Small intestine (tissue), 7 donors: ENCODE data around the gene HMX3. TPM values are rescaled to one million over a fixed set of nuclear protein-coding genes. Genes with fewer than 3 reads are reported as not detected.
"Not testable (repeated sequence)": the region's sequence is repeated elsewhere in the genome, so short reads cannot be mapped to it uniquely, and the experiment has no call there.

Experiments used
- DNase-seq, 2 donors: peaks; one replicate each; pipeline versions ENCODE4 v3.0.0 to v3.0.0-alpha.2; 2013
- FAIRE-seq: peaks from 2 replicates; lab custom pipeline; 2012; peaks lifted over from hg19 to GRCh38; lab: Jason Lieb, UNC
- H3K27ac ChIP-seq, 3 donors: one replicate each; pipeline ENCODE4 v1.5.1; 2013; ENCODE audit warnings: low read length in 2 of 3, mild to moderate bottlenecking in 2 of 3, control low read depth in 1 of 3, inconsistent platforms in 1 of 3, low read depth in 1 of 3, moderate library complexity in 1 of 3
- H3K27me3 ChIP-seq, 3 donors: one replicate each; pipeline ENCODE4 v1.6.1; 2013; ENCODE audit warnings: low read length in 3 of 3, inconsistent platforms in 1 of 3; ENCODE audit not compliant: control insufficient read depth in 3 of 3, insufficient read depth in 3 of 3
- H3K36me3 ChIP-seq, 3 donors: one replicate each; pipeline ENCODE4 v1.6.1; 2013; ENCODE audit warnings: low read length in 3 of 3, inconsistent platforms in 1 of 3, low read depth in 1 of 3, mild to moderate bottlenecking in 1 of 3, moderate library complexity in 1 of 3; ENCODE audit not compliant: control insufficient read depth in 3 of 3, insufficient read depth in 2 of 3
- H3K4me1 ChIP-seq, 3 donors: one replicate each; pipeline ENCODE4 v1.6.1; 2013; ENCODE audit warnings: low read length in 2 of 3, inconsistent platforms in 1 of 3, low read depth in 1 of 3, mild to moderate bottlenecking in 1 of 3, moderate library complexity in 1 of 3; ENCODE audit not compliant: control insufficient read depth in 3 of 3, insufficient read depth in 2 of 3
- H3K4me3 ChIP-seq, 3 donors: one replicate each; pipeline ENCODE4 v1.5.1; 2013; ENCODE audit warnings: low read length in 3 of 3, control low read depth in 1 of 3, inconsistent platforms in 1 of 3, low read depth in 1 of 3, mild to moderate bottlenecking in 1 of 3, moderate library complexity in 1 of 3
- H3K9me3 ChIP-seq, 2 donors: one replicate each; pipeline ENCODE4 v1.6.1; 2013; ENCODE audit warnings: low read depth in 1 of 2, low read length in 1 of 2; ENCODE audit not compliant: control insufficient read depth in 2 of 2, insufficient read depth in 1 of 2
- WGBS, 3 donors: extraction: QIAGEN DNeasy Blood & Tissue Kit; methylation state at CpG; one replicate each; pipeline ENCODE4 v1.1.7; 2013; 5-methylcytosine and 5-hydroxymethylcytosine counted together
- polyA plus RNA-seq, 4 donors: library from polyadenylated mRNA; stranded (reverse) in 3 of 4; unstranded in 1 of 4; fragments of 200-250 nt in 3 of 4; fragments of 120-200 nt in 1 of 4; gene quantifications; one replicate each; pipeline versions ENCODE4 v1.2.1 to v1.2.3, GENCODE V29; 2013
- donor health status: healthy with polysubstance abuse.
- donor health status: control.
- donor health status: control.
- donor health status: Bipolar disorder and iron deficiency.
- donor health status: healthy.

HMX3 gene
- polyA plus RNA-seq, 4 donors: 0.31 to 0.51 TPM; not detected in 2

DNA sequence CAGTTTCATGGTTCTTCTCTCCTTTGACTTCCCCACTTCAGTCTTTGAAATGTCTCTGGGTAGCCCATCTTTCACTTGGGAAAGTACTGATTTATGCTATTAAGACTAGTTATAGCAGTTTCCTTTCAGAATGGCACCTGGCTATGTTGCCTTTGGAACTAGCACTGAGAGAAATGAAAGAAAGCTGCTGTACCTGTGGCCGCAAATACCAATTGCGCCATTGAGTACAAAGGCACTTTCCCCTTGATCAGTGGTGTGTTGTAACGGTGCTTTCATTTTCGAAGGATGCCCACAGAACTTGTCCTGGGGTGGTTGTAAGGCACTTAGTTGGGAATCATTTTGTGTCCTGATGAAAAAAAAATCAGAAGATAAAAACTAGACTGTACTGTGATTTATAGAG, 35.2 kb downstream of the HMX3 start:
- DNase-seq: no peak
- Histone ChIP-seq H3K4me1 (no peaks in the 10 kb centered on the region), H3K9me3 (no peaks in the 10 kb centered on the region), H3K27ac (no peak overlapping the region), H3K4me3 (no peak overlapping the region), H3K27me3 (no peaks in the 10 kb centered on the region), H3K36me3 (peaks cover 3 to 17% (median 3%) of the 10 kb centered on the region in 3 donors)
- WGBS, 3 donors: 97 to 98% (median 98%) methylated on average over 4 of the region's 4 CpGs
- no peak for FAIRE-seq

GRCh38 chr10:123171616-123172015, 35.8 kb downstream of the HMX3 start:
- FAIRE-seq, H3K27ac ChIP-seq, H3K4me1 ChIP-seq, H3K27me3 ChIP-seq, DNase-seq, H3K9me3 ChIP-seq, H3K4me3 ChIP-seq: not testable (repeated sequence)
- peaks cover 3 to 17% (median 3%) of the 10 kb centered on the region in 3 donors for H3K36me3 ChIP-seq
- 95 to 97% (median 96%) methylated on average over 10 of the region's 10 CpGs for WGBS, 3 donors

GRCh38 chr10:123175389-123176387, 39.9 kb downstream of the HMX3 start:
- 84 to 87% (median 85%) methylated on average over 9 of the region's 9 CpGs for WGBS, 3 donors
- no peak for FAIRE-seq
- no peaks in the 10 kb centered on the region for H3K36me3 ChIP-seq

GRCh38 chr10:123178390-123178789, 42.6 kb downstream of the HMX3 start:
- not testable (repeated sequence) for H3K4me1 ChIP-seq, H3K36me3 ChIP-seq, DNase-seq, H3K27me3 ChIP-seq, FAIRE-seq, H3K9me3 ChIP-seq, H3K27ac ChIP-seq, H3K4me3 ChIP-seq
- WGBS, 3 donors: 92 to 99% (median 97%) methylated on average over 4 of the region's 4 CpGs

More at GRCh38 chr10:123175389-123176387, 39.9 kb downstream of the HMX3 start:
- DNase-seq: no peak
- Histone ChIP-seq H3K27me3 (no peaks in the 10 kb centered on the region), H3K4me1 (no peaks in the 10 kb centered on the region), H3K4me3 (no peak overlapping the region), H3K27ac (no peak overlapping the region), H3K9me3 (no peaks in the 10 kb centered on the region)

GRCh38 chr10:123180101-123181090, 44.6 kb downstream of the HMX3 start:
- H3K4me1 ChIP-seq: no peaks in the 10 kb centered on the region
- no peak overlapping the region for H3K4me3 ChIP-seq
- H3K27me3 ChIP-seq: no peaks in the 10 kb centered on the region
- H3K36me3 ChIP-seq: peaks cover 0 to 1% (median 0%) of the 10 kb centered on the region in 3 donors
- FAIRE-seq (no peak), DNase-seq (no peak)
- peaks cover 0 to 7% of the 10 kb centered on the region in 2 donors for H3K9me3 ChIP-seq
- 92 to 94% (median 94%) methylated on average over 7 of the region's 7 CpGs for WGBS, 3 donors
- H3K27ac ChIP-seq: no peak overlapping the region

GRCh38 chr10:123183724-123184123, 48.0 kb downstream of the HMX3 start:
- no peak overlapping the region for H3K27ac ChIP-seq
- DNase-seq (no peak), FAIRE-seq (no peak)
- WGBS, 3 donors: 94 to 98% (median 96%) methylated on average over 2 of the region's 2 CpGs
- no peaks in the 10 kb centered on the region for H3K27me3 ChIP-seq
- H3K9me3 ChIP-seq: peaks cover 0 to 8% of the 10 kb centered on the region in 2 donors
- H3K4me1 ChIP-seq: no peaks in the 10 kb centered on the region
- no peak overlapping the region for H3K4me3 ChIP-seq
- peaks cover 0 to 5% (median 2%) of the 10 kb centered on the region in 3 donors for H3K36me3 ChIP-seq

GRCh38 chr10:123187781-123188180, 52.0 kb downstream of the HMX3 start:
- Histone ChIP-seq H3K9me3 (peaks cover 0 to 8% of the 10 kb centered on the region in 2 donors), H3K27ac (no peak overlapping the region), H3K36me3 (peaks cover 0 to 5% (median 4%) of the 10 kb centered on the region in 3 donors), H3K27me3 (no peaks in the 10 kb centered on the region), H3K4me3 (no peak overlapping the region), H3K4me1 (no peaks in the 10 kb centered on the region)
- DNase-seq (no peak), FAIRE-seq (no peak)
- WGBS, 3 donors: 96 to 99% (median 99%) methylated on average over 5 of the region's 5 CpGs
